ENCODE data around the gene GUCY1A2.
"Not testable (repeated sequence)": the region's sequence is repeated elsewhere in the genome, so short reads cannot be mapped to it uniquely, and the experiment has no call there.

Gene GUCY1A2

DNA sequence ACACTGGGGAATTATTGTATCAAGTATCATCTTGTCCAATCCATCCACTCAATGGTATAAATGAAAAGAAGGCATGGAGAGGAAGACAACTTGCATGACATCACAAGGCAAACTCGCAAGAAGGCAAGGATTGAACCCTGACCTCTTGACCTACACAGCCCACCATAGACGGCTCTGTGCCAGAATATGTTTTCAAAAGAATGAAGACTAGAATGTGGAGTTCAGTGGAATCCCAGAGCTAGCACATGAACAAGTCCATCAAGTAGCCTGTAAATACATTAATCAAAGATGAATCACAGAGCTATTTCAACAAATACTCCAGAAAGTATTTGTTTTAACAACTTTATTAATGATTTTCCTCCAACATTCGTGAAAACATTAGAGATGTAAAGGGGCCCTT lies 189.7 kb downstream of the GUCY1A2 start:
- no peak for DNase-seq

DNA sequence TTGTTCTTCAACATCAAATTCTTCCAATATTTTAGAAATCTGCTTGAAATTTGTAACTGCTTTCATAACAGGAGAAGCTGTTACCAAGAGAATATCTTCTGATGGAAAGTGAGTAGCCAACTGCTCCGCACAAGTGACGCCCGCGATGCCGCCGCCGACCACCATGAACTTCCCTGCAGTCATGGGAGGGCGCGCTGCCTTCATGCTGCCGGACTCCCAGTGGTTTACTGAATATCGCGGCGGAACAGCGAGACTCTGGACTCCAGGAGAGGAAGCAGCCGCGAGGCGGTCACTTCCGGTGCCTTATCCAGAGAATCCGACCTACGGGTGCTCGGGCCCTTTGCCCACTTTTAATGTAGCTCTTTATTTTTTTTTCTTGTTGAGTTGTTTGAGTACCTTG lies 190.6 kb downstream of the GUCY1A2 start:
- DNase-seq: no peak

DNA sequence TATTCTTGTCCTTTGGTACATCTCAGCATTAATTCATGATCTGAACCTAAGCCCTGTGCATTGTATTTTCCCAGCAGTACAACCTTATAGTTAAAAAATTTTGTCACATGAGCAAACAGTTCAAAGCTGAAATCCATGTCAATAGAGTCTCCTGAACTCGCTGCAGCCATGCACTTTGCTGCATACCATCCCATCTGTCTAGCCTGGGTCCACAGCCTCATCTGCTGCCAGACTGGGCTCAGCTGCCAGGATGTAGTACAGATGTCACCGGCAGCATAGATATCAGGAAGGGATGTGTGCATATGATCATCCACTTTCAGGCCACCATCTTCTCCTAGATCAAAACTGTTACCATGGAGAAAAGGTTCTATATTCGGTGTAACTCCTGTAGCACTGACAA lies 191.7 kb downstream of the GUCY1A2 start:
- DNase-seq: not testable (repeated sequence)

DNA sequence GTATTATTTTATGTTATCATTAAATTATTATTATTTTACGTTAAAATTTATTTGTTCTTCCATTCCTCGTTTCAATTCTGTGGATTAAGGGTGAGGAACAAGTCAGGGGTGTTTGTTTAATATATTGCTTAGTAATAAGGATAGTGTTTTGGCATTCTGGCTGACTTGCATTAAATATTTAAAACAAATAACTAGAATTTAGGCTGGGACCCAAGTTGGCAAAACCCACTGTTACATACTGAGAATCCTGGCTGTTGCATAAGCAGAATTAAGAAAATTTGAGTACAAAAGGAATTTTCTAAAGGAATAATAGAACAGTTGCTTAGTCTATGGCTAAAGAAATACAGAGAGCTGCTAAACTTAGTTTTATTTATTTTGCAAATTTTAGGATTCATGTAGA lies 196.4 kb downstream of the GUCY1A2 start:
- DNase-seq: no peak

DNA sequence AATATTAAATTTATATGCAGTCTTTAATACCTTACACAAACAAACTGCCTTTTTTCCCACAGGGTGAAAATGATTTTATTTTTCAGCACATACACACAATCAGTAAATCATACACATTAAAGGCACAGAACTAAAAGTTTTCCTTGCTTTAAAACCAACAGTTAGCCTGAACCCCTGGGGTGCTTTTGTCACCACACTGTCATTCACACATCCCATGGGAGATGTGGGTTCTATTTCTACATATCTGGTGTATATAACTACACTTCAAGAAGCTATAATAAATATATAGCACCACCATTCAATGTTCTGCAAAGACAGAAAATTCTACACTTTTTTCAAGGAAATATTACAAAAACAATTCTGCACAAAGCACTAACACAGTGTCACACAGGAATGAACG lies 197.0 kb downstream of the GUCY1A2 start:
- no peak for DNase-seq

DNA sequence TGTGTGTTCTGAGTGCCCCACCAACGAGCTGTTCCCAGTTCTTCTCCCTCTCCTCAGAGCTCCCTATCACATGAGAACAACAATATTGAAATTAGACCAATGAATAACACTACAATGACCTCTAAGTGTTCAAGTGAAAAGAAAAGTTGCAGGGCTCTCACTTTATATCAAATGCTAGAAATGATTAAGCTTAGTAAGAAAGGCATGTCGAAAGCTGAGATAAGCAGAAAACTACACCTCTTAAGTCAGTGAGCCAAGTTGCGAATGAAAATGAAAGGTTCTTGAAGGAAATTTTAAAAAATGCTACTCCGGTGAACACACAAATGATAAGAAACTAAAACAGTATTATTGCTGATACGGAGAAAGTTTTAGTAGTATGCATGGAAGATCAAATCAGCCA lies 199.8 kb downstream of the GUCY1A2 start:
- no peak for DNase-seq

DNA sequence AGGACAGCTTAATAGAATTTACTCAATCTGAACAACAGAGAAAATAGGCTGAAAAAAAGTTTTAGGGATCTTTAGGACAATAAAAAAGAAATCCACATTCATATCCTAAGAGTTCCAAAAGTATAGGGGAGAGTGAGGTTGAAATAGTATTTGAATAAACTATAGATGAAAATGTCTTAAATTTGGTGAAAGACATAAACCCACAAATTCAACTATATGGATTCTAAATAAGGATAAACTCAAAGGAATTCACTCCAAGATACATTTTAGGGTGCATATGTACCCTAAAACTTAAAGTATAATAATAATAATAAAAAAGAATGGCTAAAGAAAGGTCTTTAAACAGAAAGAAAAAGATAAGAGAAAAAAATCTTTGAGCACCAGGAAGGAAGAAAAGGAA lies 203.1 kb downstream of the GUCY1A2 start:
- DNase-seq: no peak

DNA sequence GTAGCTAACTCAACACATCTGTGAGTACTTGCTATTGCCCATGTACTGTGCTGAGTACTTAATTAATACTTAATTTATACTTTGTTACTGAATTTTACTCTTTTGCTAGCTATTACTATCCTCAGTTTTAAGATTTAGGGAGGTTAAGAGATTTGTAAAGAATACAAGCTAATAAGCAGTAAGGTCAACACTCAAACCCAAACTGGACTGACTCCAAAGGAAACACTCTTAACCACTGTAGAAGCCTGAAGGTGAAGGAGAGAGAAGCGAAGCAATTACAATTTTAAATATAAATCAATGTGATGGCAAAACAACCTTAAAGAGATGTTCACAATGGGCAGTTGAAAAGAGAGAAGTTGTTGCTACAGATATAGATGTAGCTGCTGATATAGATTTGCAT lies 204.5 kb downstream of the GUCY1A2 start:
- no peak for DNase-seq

DNA sequence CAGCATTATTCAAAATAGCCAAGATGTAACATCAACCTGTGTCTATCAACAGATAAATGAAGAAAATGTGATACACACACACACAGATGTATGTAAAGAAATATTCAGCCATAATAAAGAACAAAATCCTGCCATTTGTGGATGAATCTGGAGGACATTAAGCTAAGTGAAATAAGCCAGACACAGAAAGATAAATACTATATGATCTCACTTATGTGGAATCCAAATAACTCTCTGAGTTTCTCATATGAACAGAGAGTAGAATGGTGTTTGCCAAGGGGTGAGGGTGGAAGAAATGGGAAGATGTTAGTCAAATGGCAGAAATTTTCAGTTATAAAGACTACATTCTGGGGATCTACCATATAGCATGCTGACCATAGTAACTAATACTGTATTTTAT lies 224.2 kb downstream of the GUCY1A2 start:
- DNase-seq: no peak

DNA sequence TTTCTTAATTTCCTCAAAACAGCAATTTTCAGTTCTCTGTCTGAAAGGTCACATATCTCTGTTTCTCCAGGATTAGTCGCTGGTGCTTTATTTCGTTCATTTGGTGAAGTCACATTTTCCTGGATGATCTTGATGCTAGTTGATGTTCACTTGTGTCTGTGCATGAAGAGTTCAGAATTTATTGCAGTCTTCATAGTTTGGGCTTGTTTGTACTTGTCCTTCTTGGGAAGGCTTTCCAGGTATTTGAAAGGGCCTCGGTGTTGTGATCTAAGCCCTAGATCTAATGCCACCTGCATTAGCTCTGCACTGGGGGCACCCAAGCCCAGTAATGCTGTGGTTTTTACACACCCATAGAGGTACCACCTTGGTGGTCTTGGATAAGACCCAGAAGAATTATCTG lies 228.9 kb downstream of the GUCY1A2 start:
- DNase-seq: no peak

DNA sequence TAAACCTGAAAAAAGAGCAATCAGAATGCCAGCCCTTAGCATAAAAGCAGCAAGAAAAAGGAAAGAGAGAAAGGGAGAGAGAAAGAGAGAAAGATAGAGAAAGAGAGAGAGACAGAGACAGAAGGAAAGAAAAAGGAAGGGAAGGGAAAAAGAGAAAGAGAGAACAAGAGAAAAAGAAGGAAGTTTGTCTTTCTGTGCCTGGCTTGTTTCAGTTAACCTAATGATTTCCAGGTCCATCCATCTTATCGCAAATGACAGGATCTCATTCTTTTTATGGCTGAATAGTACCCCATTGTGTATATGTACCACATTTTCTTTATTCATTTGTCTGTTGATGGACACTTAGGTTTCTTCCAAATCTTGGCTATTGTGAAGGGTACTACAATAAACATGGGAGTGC lies 230.8 kb downstream of the GUCY1A2 start:
- no peak for DNase-seq

DNA sequence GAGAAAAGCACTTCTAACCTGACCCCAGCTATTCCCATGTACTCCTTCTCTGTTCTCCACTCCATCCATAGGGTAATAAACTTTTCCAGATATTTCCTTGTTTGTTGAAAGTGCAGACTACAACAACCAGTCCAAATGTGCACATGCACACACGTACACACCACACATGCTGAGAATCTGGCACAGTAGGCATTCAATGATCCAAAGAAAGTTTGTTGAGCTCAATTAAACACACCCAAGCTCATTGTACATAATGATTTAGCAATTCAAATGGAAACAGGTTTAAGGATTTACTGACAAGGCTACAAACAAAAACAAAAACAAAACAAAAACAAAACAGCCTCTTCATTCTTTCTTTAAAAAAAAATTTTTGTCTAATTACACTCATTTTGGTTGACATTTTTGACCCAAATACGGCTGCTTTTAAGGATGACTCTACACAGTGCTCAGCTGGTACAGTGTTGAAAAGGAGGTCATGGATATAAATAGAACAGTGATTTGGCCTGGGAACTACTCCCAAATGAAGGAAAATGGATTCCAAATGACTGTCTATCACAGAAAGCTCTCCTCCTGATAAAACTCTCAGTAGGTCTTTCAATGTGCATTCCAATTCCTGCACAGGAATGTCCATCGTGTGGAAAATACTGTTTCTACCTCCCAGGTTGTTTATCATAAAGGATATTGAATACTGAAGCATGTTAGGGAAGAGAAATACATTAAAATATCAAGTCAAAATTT lies 232.2 kb downstream of the GUCY1A2 start:
- DNase-seq: no peak

DNA sequence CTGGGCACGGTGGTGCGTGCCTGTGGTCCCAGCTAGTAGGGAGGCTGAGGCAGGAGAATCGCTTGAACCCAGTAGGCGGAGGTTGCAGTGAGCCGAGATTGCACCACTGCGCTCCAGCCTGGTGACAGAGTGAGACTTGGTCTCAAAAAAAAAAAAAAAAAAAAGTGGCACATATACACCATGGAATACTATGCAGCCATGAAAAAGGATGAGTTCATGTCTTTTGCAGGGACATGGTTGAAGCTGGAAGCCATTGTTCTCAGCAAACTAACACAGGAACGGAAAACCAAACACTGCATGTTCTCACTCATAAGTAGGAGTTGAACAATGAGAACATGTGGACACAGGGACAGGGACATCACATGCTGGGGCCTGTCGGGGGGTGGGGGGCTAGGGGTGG lies 241.0 kb downstream of the GUCY1A2 start:
- DNase-seq: not testable (repeated sequence)

DNA sequence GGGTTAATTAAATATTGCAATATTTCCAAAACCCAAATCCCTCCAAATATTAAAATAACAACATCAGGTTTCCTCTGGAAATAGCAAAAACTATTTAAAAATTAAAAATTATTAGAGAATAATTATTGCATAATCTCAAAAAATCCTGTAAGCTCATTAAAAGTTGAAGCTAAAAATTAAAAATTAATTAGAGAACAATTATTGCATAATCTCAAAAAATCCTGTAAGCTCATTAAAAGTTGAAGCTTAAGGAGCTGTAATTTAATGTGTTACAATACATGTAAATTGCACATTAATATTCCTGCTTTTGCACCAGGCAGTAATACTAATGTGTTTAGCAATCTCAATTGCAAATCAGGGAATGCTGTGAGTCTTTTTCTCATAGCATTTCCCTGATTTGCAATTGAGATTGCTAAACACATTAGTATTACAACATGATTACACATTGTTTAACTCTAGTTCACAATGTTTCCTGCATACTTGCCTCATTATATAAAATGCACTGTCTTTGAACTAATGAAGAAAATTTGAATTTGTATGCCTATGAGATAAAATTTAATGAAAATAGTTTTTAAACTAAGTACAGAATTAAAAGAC lies 247.7 kb downstream of the GUCY1A2 start:
- no peak for DNase-seq

DNA sequence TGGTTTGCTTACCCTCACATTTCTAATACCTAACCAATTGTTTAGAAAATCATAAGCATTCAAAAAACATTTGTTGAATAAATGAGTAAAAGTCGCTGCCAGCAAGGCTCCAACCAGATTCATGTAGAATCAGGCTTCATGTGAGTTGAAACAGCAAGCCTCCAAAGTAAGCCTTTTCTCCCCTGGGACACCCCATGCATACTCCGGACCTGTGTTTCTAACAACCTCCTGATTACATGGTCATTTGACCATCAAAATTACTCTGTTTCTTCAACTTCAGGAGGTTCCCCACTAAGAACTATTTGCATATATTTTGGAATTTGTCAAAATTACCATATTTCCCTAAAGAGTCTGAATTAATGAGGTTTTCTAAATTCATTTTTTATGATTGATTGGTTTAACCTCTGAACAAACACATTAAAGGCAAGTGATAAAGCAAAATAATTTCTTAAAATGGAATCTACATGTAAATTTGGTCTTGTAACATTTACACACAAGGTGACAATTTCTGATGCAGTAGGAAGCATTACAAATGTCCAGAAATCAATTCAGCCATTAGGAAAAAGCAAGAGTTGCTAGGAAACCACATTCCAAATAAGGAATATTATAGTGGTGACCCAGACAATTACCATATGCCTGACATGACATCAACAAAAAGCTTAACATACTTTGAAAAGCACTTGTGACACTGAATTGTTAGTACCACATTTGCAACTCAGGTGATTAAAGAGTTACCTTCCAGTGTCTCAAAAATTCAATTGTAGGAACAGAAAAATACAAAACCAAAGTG lies 252.6 kb downstream of the GUCY1A2 start:
- DNase-seq: no peak

DNA sequence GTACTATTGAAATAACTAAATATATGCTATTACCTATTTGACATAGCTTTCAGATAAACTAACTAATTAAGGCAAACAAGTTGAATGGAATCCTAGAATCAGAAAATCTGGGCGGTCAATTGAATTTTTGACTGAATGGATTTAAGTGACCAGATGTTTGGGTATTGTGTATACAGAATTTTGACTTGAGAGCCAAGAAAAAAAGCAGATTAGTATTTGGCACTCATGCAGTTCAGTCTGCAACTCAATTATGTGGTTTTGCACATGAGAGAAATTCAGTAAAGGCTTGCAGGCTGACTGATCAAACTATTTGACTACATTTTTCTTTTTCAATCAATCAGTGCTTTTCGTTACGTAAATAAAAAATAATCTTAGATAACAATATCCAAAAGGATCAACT lies 254.8 kb downstream of the GUCY1A2 start:
- no peak for DNase-seq

DNA sequence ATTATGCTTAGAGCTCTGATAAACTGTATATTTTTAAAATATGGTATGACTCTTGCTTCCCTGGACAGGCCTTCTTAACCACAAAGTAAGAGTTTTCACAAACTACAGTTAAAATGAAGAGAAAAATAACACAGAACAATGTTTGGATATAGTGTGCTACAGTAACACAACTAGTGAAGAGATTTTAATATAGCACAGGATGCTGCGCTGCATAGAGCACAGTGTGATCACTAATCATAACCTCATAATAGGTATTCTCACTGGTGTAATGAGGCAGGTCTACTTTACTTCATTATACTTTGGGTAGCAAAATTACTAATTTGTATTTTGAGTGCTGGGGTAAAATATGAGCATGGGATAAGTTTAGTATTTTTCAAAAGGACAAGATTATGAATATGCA lies 256.5 kb downstream of the GUCY1A2 start:
- no peak for DNase-seq

DNA sequence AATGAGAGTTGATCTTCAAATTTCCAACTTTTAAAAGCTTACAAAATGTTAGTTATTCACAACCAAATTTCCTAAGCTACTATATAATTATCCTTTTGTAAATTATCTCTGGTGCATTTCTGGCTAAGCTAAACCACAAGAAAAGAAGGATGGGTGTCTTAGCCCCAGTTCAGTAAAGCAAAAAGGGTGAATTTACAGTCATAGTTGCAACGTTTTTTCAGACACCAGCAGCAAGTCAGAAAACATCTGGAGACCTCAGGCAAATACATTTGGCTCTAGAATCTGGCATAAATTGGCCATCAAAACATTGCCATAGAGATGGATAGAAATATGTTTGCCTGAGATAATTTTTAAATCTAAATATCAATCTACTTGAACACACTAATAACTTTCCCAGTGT lies 257.0 kb downstream of the GUCY1A2 start:
- no peak for DNase-seq

DNA sequence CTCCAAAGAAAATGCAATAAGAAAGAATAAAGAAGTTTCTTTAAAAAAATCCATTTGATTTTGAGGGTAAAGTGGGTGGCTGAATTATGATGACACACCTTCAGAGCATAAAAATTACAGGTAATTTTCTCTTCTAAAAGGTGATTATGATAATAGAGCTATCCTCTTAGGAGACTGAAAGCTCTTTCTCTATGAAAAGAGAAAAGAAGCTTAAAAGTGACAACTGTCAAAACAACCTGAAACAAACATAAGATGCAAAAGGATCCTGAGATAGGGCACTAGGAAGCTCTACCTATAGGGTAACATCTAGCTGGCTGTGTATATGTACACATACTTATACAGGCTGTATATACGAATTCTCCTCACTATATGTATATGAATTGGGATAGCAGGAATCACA lies 270.2 kb downstream of the GUCY1A2 start:
- no peak for DNase-seq

DNA sequence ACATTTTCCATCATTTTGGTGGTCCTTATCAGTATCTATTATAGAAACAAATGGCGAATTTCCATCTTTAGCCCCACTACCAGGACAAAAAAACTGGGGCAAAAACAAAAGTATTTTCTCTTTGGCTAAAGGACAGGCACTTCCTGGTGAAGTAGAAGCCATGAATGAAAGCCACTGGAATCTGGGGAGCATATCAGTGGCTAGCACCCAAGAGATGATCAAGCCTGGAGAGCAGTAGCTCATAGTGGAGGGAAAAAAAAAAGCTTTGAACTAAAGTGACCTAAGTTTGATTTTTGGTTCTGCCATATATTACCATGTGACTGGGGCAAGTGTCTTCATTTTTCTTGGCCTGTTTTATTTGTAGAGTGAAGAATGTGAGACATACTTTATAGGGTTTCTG lies 272.3 kb downstream of the GUCY1A2 start:
- DNase-seq: no peak

DNA sequence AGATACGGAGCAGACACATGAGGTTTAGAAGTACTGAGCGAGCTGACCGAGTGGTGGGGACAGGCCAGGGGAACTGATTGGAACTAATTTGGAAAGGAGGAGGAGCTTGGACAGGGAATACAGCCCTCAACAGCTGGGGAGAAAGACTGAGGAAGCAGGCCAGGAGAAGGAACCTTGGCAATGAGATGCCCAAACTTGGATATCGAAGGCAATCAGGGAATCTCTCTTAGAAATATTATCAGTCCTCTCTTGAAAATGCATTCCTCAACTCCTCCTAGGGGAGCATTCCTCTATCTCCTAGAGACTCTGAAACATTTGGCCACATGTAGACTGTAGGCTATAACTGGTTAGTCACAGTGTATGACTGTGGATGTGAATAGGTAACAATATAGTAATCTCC lies 284.6 kb downstream of the GUCY1A2 start:
- DNase-seq: no peak

DNA sequence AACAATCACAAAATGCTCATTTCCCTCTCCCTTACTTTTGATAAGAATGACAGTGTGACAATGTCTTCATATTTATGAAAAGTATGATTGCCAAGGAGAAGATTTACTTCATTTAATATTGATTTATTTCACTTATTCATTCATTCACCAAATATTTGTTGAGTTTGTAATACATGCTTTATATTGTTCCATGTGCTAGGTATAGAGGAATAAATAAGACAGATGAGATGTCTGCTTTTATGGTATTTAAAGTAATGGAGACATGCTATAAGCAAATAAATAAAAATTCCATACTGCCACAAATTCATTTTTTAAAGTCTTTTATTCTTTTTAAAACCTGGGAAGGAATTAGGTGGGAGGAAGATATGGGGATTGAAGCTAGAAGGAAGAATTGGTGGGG lies 289.4 kb downstream of the GUCY1A2 start:
- DNase-seq: no peak

DNA sequence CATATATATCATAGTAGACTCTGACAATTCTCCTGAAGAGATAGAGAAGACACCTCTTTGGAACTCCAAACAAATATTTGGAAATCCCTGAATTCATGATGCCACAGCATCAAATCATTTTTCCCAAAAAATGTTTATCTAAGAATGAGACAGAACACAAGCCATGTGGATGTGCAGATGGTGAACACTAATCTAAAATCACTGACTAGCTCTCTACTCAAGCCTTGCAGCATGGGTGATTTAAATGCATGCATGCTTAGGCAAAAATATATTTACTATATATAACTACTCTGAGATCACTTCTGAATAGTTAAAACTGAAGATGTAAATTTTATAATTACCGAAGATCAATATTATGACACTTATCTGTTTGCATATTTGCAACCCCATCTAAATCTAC lies 289.9 kb downstream of the GUCY1A2 start:
- peak in 1 of 2 donors; percentile 48 for DNase-seq

DNA sequence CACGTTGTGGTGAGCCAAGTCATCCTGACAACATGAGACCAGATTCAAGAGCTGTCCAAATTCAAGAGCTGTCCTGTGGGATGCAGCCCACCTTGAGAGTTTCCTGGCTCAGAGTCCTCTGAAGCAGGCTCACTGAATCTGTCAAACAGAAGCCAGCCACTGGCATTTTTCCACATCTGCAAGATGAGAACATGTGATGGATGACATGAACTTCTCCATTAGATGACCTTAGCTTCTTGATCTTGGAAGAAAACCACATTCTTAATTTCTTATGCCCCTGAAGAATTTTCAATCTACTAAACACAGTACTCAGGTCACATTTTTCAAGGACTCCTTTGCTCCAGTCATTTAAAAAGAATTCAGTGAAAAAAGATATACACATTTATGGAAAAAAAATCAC lies 291.0 kb downstream of the GUCY1A2 start:
- no peak for DNase-seq
